Esophagus muscularis mucosa (tissue), 4 donors: Measurements from ENCODE around the gene RAB15. TPM values are rescaled to one million over a fixed set of nuclear protein-coding genes. Genes with fewer than 3 reads are reported as not detected.

Source experiments
- DNase-seq: peaks from one replicate; pipeline ENCODE4 v3.0.0-alpha.2; 2017; ENCODE audit errors: extremely low spot score
- H3K27ac ChIP-seq, 4 donors: fragments of 200-600 bp; sonication (generic); replicated peaks in 1 of 4; 1 replicate in 3 of 4; 2 replicates in 1 of 4; pipeline ENCODE4 v1.5.1; 2016 to 2019; ENCODE audit warnings: mild to moderate bottlenecking in 1 of 4
- H3K27me3 ChIP-seq, 4 donors: fragments of 200-600 bp; sonication (generic); one replicate each; pipeline versions ENCODE4 v1.5.1 to v1.6.0; 2016 to 2019
- H3K36me3 ChIP-seq, 4 donors: fragments of 200-600 bp; sonication (generic); one replicate each; pipeline ENCODE4 v1.5.1; 2016 to 2019
- H3K4me1 ChIP-seq, 4 donors: fragments of 200-600 bp; sonication (generic); one replicate each; pipeline ENCODE4 v1.5.1; 2016 to 2019
- H3K4me3 ChIP-seq, 4 donors: fragments of 200-600 bp; sonication (generic); 1 replicate in 2 of 4; 2 replicates in 2 of 4; pipeline ENCODE4 v1.5.1; 2016 to 2019; ENCODE audit warnings: mild to moderate bottlenecking in 4 of 4, moderate library complexity in 1 of 4
- H3K9me3 ChIP-seq, 4 donors: fragments of 200-600 bp; sonication (generic); 1 replicate in 3 of 4; 2 replicates in 1 of 4; pipeline ENCODE4 v1.5.1; 2016 to 2019
- CTCF ChIP-seq, 3 experiments: fragments of 200-600 bp in 2 of 3; fragments of 450-650 bp in 1 of 3; sonication (generic) in 2 of 3; IDR thresholded peaks; one replicate each; pipeline ENCODE4 v1.5.1; 2017 to 2019; ENCODE audit warnings: antibody characterized with exemption in 3 of 3, mild to moderate bottlenecking in 2 of 3, moderate library complexity in 1 of 3
- EP300 ChIP-seq: sonication (generic); formaldehyde crosslinking; IDR thresholded peaks from one replicate; pipeline ENCODE4 v1.6.1; 2017; ENCODE audit warnings: antibody characterized with exemption
- POLR2A ChIP-seq: fragments of 450-650 bp; IDR thresholded peaks from one replicate; pipeline ENCODE4 v1.6.1; 2017; ENCODE audit warnings: antibody characterized with exemption, moderate library complexity, mild to moderate bottlenecking, low read depth
- POLR2AphosphoS5 ChIP-seq, 2 donors: sonication (generic); formaldehyde crosslinking; IDR thresholded peaks; one replicate each; pipeline ENCODE4 v1.6.1; 2017; ENCODE audit warnings: antibody characterized with exemption in 2 of 2
- WGBS: methylation state at CpG from one replicate; pipeline ENCODE4 v1.1.5; 2018; 5-methylcytosine and 5-hydroxymethylcytosine counted together
- intact Hi-C: fragments of 100-400 bp; cut with DNase I; formaldehyde crosslinking; loops from one replicate; pipeline ENCODE4 v1.15.1; 2023
- total RNA-seq, 4 donors: library from RNA; depleted of rRNA; stranded (reverse); fragments of >200 nt; gene quantifications; one replicate each; pipeline versions ENCODE4 v1.1.0 to v1.2.1, GENCODE V29; 2016

The RAB15 gene
- total RNA-seq, 4 donors from 2014 or later = 3.7 to 11.4 (median 7.1) TPM

GRCh38 chr14:64965356-64966000, 6.7 kb downstream of the RAB15 start:
- no peak overlapping the region for H3K4me3 ChIP-seq
- H3K36me3 ChIP-seq = no peaks in the 10 kb centered on the region
- no peaks in the 10 kb centered on the region for H3K27me3 ChIP-seq
- intact Hi-C loops = no loop called here
- DNase-seq = no peak
- peaks cover 0 to 6% (median under 1%) of the 10 kb centered on the region in 4 donors for H3K4me1 ChIP-seq
- TF ChIP-seq POLR2AphosphoS5 (IDR thresholded peaks at IDR 0.05) = no peak
- TF ChIP-seq POLR2A = no peak
- no peak for TF ChIP-seq CTCF (IDR thresholded peaks at IDR 0.05)
- TF ChIP-seq EP300 = no peak
- H3K9me3 ChIP-seq = no peaks in the 10 kb centered on the region
- no peak overlapping the region for H3K27ac ChIP-seq
- 87% methylated on average over 15 of the region's 15 CpGs for WGBS

GRCh38 chr14:64963611-64964010, 8.5 kb downstream of the RAB15 start:
- H3K36me3 ChIP-seq = no peaks in the 10 kb centered on the region
- no peak for TF ChIP-seq EP300
- H3K9me3 ChIP-seq = no peaks in the 10 kb centered on the region
- no peak overlapping the region for H3K27ac ChIP-seq
- no peaks in the 10 kb centered on the region for H3K27me3 ChIP-seq
- H3K4me1 ChIP-seq = peaks cover 0 to 6% (median 0%) of the 10 kb centered on the region in 4 donors
- intact Hi-C loops = no loop called here
- WGBS = 69% methylated on average over 1 of the region's 1 CpG
- no peak overlapping the region for H3K4me3 ChIP-seq
- DNase-seq = no peak

- intact Hi-C loops = no loop called here
- 67% methylated on average over 4 of the region's 5 CpGs for WGBS
- Histone ChIP-seq H3K9me3 (no peaks in the 10 kb centered on the region), H3K36me3 (peaks cover 0 to 4% (median 0%) of the 10 kb centered on the region in 4 donors), H3K4me1 (peaks cover 0 to 6% (median 0%) of the 10 kb centered on the region in 4 donors), H3K27me3 (no peaks in the 10 kb centered on the region), H3K27ac (no peak overlapping the region), H3K4me3 (no peak overlapping the region)
- TF ChIP-seq POLR2AphosphoS5 (IDR thresholded peaks at IDR 0.05) (no peak), POLR2A (no peak), CTCF (IDR thresholded peaks at IDR 0.05) (no peak), EP300 (no peak)
- no peak for DNase-seq
Observed at GRCh38 chr14:64960762-64961276, 11.3 kb downstream of the RAB15 start.

- TF ChIP-seq POLR2A = no peak
- TF ChIP-seq POLR2AphosphoS5 (IDR thresholded peaks at IDR 0.05) = no peak
- TF ChIP-seq CTCF (IDR thresholded peaks at IDR 0.05) = no peak
- TF ChIP-seq EP300 = no peak
- Histone ChIP-seq H3K4me3 (no peak overlapping the region), H3K27ac (no peak overlapping the region), H3K4me1 (peaks cover 0 to 6% (median 0%) of the 10 kb centered on the region in 4 donors), H3K27me3 (no peaks in the 10 kb centered on the region), H3K9me3 (no peaks in the 10 kb centered on the region), H3K36me3 (peaks cover 0 to 12% (median 0%) of the 10 kb centered on the region in 4 donors)
- WGBS = 94% methylated on average over 5 of the region's 5 CpGs
- no peak for DNase-seq
- intact Hi-C loops = no loop called here
Observed at GRCh38 chr14:64958743-64959142, 13.4 kb downstream of the RAB15 start.

- no peak for DNase-seq
- TF ChIP-seq POLR2AphosphoS5 (IDR thresholded peaks at IDR 0.05) (no peak), CTCF (IDR thresholded peaks at IDR 0.05) (no peak), POLR2A (no peak), EP300 (no peak)
- intact Hi-C loops = no loop called here
- WGBS = 100% methylated on average over 2 of the region's 2 CpGs
- H3K9me3 ChIP-seq = no peaks in the 10 kb centered on the region
- H3K4me1 ChIP-seq = peaks cover 0 to 6% (median 0%) of the 10 kb centered on the region in 4 donors
- H3K36me3 ChIP-seq = peaks cover 0 to 12% (median 0%) of the 10 kb centered on the region in 4 donors
- H3K4me3 ChIP-seq = no peak overlapping the region
- no peak overlapping the region for H3K27ac ChIP-seq
- no peaks in the 10 kb centered on the region for H3K27me3 ChIP-seq
Observed at GRCh38 chr14:64958201-64958600, 13.9 kb downstream of the RAB15 start.
